Epithelial cell of proximal tubule (primary cell): ENCODE data around the gene RTL1. TPM values are rescaled to one million over a fixed set of nuclear protein-coding genes. Genes with fewer than 3 reads are reported as not detected.

Experiments used
- DNase-seq: peaks from one replicate; pipeline ENCODE4 v3.0.0-alpha.2; 2011; ENCODE audit warnings: low read depth
- H3K4me3 ChIP-seq: 2 replicates; pipeline ENCODE4 v1.5.1; 2011; ENCODE audit warnings: low read depth, mild to moderate bottlenecking, low read length
- total RNA-seq: library from RNA; depleted of rRNA; stranded (reverse); fragments of >200 nt; gene quantifications from 2 replicates; pipeline ENCODE4 v1.2.3, GENCODE V29; 2015
- TF ChIP-seq, protein P1 (sequence below): conservative IDR thresholded peaks from 2 replicates; pipeline ENCODE4 v1.5.1; 2012; ENCODE audit warnings: low read depth, mild to moderate bottlenecking, low read length

The RTL1 gene
- total RNA-seq, 1 donor from 2014 or later = 0.06 TPM

DNA sequence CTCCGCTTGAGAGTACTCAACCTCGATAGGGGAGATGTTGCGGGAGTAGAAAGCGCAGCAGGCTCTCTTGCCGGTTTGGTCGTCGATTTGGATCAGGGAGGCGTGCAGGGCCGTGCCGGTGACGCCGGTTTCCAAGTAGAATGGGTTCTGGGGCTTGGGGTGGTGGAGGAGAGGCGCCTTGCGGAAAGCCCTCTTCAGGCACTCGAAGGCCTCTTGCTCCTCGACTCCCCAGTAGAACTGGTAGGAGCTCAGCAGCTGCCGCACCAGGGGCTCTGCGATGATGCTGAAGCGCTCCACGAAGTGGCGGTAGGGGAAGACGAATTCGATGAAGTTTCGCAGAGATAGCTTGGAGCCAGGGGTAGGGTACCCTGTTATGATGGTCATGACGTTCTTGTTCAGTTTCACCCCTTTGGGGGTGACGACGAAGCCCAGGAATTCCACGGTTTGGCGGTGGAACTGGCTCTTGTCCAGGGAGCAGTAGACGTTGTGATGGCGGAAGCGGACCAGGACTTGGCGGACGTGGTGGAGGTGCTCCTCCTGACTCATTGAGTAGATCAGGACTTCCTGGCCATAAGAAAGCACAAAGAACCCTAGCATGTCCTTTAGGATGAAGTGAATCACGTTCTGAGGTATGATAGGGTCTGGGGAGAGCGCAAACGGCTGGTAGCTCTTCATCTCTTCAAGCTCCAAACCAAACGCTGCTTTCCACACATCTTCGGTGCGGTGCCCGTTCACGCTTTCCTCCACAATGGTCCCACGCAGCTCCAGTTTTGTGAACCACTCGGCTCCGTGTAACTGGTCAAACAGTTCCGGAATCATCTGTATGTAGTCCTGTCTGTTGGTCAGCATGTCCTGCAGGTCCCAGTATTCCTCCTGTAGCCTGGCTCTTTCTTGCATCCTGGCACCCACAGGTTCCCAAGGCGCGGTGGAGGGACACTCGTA is 21.2 kb downstream of the RTL1 start:
- TF ChIP-seq, protein P1, sequence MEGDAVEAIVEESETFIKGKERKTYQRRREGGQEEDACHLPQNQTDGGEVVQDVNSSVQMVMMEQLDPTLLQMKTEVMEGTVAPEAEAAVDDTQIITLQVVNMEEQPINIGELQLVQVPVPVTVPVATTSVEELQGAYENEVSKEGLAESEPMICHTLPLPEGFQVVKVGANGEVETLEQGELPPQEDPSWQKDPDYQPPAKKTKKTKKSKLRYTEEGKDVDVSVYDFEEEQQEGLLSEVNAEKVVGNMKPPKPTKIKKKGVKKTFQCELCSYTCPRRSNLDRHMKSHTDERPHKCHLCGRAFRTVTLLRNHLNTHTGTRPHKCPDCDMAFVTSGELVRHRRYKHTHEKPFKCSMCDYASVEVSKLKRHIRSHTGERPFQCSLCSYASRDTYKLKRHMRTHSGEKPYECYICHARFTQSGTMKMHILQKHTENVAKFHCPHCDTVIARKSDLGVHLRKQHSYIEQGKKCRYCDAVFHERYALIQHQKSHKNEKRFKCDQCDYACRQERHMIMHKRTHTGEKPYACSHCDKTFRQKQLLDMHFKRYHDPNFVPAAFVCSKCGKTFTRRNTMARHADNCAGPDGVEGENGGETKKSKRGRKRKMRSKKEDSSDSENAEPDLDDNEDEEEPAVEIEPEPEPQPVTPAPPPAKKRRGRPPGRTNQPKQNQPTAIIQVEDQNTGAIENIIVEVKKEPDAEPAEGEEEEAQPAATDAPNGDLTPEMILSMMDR = no peak
- no peak for DNase-seq

DNA sequence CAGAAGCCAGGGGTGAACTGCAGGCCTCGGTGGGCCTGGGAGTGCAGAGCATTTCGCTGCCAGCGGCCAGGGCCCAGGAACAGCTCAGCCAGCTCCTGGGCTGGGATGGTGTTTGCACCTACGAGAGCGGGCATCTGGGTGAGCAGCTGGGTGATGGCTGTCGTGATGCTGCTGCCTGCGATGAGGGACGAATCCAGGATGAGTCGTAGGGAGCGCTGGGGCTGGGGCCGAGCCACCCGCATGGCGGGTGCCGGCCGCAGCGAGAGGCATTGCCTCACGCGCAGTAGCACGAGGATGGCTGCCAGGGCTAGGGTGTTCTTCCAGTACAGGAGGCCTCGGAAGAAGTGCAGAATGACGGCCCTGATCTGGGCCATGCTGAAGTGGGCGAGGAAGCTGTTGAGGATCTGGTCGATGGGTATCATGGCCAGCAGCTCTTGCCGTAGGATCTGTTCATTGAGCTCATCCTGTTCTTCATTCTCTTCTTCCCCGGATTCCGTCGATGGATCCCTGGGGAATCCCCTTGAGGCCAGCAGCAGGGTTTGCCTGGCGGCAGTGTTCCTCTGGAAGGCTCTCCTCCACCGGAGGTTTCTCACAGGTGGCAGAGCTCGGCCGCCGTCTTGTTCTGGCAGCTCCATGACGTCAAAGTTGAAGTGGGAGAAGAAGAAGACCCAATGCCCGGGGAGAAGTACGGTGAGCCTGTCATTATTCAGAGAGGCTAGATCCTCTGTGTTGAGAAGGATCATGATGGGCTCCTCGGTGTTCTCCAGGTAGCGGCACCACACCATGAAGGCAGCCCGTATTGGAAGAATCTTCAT is 22.1 kb downstream of the RTL1 start:
- no peak for DNase-seq
- TF ChIP-seq, protein P1 = no peak
- no peak overlapping the region for H3K4me3 ChIP-seq

More for the DNA sequence above, 21.2 kb downstream of the RTL1 start:
- H3K4me3 ChIP-seq = no peak overlapping the region

DNA sequence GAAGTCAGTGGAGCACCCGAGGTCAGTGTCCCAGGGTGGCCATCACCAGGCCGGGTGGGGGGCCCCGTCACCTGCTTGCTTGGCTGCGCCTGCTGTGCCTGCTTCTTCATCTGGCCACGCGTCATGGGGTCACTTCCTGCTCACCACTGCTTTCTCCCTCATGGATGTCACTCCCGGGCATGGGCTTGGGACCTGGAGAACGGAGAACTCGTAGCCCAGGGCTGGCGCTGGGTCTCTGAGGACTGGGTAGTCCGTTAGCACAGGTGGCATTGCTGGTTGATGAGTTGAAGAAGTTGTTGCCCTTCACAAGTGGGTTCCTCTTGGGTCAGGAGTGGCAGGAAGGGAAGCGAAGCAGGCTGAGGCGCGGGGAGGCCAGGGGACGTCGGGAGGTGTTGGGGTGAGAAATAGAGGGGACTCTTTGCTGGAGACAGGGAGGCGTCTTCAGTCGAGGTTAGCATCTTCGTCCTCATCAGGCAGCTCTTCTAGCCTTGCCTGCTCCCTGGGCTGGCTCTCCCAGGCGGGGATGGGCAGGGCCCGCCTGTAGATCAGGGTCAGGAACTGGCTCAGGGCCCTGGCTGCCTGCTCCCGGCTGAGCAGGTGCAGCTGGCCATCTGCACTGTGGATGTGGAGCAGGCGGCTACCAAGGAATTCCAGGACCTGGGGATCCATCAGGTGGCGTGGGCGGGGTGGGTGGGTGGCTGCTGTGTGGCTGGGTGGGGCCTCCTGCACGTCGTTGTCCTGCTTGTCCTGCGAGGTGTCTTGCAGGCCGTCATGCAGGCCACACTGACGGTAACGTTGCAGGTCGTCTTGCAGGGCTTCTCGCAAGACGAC is 23.0 kb downstream of the RTL1 start:
- H3K4me3 ChIP-seq = no peak overlapping the region
- TF ChIP-seq, protein P1 = no peak
- DNase-seq = no peak

DNA sequence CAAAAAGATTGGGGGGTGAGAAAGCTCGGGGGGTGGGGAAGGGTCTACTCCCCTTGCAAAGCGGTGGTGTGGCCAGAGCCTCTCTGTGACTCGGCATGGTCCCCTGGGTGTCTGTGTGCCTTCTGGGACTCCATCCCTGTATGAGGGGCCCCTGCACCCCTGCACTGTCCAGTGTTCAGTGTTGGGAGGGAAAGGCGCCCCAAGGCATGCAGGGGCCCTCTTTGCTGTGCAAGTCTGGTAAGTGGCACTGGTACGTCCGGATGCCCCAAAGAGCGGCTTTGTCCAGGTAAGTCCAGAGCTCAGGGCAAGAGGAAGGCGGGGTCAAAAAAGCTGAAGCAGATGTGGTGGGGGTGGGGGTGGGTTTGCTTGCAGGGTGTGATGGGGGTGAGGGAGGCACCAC is 23.7 kb downstream of the RTL1 start:
- TF ChIP-seq, protein P1 = no peak
- H3K4me3 ChIP-seq = no peak overlapping the region
- DNase-seq = no peak

DNA sequence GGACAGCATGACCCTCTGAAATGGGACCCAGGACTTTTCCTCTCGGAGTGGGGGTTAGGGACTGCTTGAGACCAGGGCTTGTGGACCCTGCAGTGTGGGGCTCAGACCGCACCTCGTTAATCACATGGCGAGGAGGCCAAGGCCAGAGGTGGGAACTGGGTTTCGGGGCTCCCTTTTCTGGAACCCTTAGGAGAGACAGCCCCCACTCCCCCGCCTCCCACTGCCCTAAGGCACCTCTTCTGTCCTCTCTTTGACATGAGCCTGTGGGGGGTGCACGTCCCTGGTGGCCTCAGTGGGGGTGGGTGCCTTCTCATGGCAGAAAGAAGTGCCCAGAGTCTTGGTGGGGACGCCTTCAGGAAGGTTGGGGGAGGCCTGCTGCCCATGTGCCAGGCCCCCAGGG is 24.3 kb downstream of the RTL1 start:
- TF ChIP-seq, protein P1 = no peak
- no peak for DNase-seq
- H3K4me3 ChIP-seq = no peak overlapping the region

DNA sequence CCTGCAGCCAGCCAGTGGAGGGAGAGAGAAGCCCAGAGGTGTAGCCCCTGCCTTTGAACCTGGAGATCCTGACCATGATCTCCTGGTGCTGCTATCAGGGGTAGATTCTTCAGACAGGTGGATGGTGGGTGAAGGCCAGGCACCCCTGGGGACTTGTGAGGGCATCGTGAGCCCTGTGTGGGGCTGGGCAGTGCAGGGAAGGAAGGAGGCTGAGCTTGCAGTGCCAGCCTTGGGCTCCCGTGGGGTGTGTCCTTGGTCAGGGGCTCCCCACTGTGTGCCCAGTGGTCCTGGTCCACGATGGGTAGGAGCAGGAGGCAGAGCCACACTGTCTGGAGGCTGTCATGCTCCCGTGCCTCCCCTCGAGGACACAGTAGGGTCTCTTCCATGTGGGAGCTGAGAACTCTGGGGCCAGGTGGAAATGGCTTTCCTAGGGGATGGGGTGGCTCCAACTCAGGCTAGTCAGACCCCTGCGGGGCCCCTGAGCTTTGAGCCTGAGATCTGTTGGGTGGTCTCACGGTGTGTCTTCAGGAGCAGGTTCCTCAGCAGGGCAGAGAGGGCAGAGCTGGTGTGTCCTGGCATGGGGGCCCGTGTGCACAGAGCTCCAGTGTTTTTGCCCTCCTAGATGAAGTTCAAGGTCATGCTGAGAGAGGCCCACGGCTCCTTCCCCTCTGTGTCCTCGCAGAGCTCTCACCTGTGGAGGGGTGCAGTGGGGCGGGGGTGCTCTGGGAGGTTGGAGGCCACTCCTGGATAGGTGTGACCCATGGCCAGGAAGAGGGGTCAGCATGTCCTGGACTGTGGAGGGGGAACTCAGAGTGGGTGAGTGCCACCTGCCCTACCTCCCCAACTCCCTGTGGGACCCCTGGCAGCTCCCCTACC is 25.0 kb downstream of the RTL1 start:
- no peak overlapping the region for H3K4me3 ChIP-seq
- TF ChIP-seq, protein P1 = no peak
- DNase-seq = no peak
